WTC11 (cell line): Measurements from ENCODE around the gene RAD9A. TPM values are rescaled to one million over a fixed set of nuclear protein-coding genes. Genes with fewer than 3 reads are reported as not detected.

Experiments used
- ATAC-seq: fragments of 200-7000 bp; cut with Tn5 transposase; 2 replicates; pipeline ENCODE4 v1.10.0; 2021; ENCODE audit warnings: mild to moderate bottlenecking, moderate library complexity
- CTCF ChIA-PET: fragments of 300-600 bp; sonication (Branson Sonifier 250); formaldehyde crosslinking; loops from one replicate; lab custom pipeline; 2021; ENCODE audit warnings: antibody characterized with exemption; lab: Charles Lee
- POLR2A ChIA-PET: fragments of 350-600 bp; sonication (Branson Sonifier 250); formaldehyde crosslinking; loops from one replicate; lab custom pipeline; 2021; ENCODE audit warnings: antibody characterized with exemption; lab: Charles Lee
- DNase-seq: peaks from one replicate; pipeline ENCODE4 v3.0.0; 2021; ENCODE audit warnings: low spot score
- H3K27ac Mint-ChIP-seq: 2 replicates; pipeline ENCODE4 v1.8.0; 2021; ENCODE audit warnings: mixed read lengths
- H3K27me3 Mint-ChIP-seq: 2 replicates; pipeline ENCODE4 v1.8.0; 2021; ENCODE audit warnings: low read depth, mild to moderate bottlenecking, moderate library complexity, mixed read lengths
- H3K36me3 Mint-ChIP-seq: 2 replicates; pipeline ENCODE4 v1.8.0; 2021; ENCODE audit warnings: mixed read lengths
- H3K4me1 Mint-ChIP-seq: 2 replicates; pipeline ENCODE4 v1.8.0; 2022; ENCODE audit warnings: mixed read lengths
- H3K4me3 Mint-ChIP-seq: 2 replicates; pipeline ENCODE4 v1.8.0; 2021; ENCODE audit warnings: mild to moderate bottlenecking, moderate library complexity, mixed read lengths
- H3K9me3 Mint-ChIP-seq: 2 replicates; pipeline ENCODE4 v1.8.0; 2021; ENCODE audit warnings: mixed read lengths
- ATF2 ChIP-seq: sonication (generic); formaldehyde crosslinking; IDR thresholded peaks from 2 replicates; pipeline ENCODE4 v1.8.1; 2022; ENCODE audit warnings: low read depth, missing genetic modification reagents, borderline replicate concordance
- CBFB ChIP-seq: sonication (generic); formaldehyde crosslinking; IDR thresholded peaks from 2 replicates; pipeline ENCODE4 v1.8.1; 2022; ENCODE audit warnings: mild to moderate bottlenecking, low read depth, missing genetic modification reagents
- CTCF ChIP-seq: fragments of 200-600 bp; IDR thresholded peaks from 2 replicates; pipeline ENCODE4 v1.8.0; 2022; ENCODE audit warnings: antibody characterized with exemption
- ETV6 ChIP-seq: sonication (generic); formaldehyde crosslinking; IDR thresholded peaks from 2 replicates; pipeline ENCODE4 v1.8.1; 2022; ENCODE audit warnings: mild to moderate bottlenecking, missing genetic modification reagents
- FOXK1 ChIP-seq: sonication (generic); formaldehyde crosslinking; IDR thresholded peaks from 2 replicates; pipeline ENCODE4 v1.8.0; 2022; ENCODE audit warnings: mild to moderate bottlenecking, moderate library complexity, missing genetic modification reagents
- GABPB1 ChIP-seq: sonication (generic); formaldehyde crosslinking; IDR thresholded peaks from 2 replicates; pipeline ENCODE4 v1.8.1; 2023; ENCODE audit warnings: mild to moderate bottlenecking, missing genetic modification reagents
- JAZF1 ChIP-seq: fragments of 250-450 bp; sonication (Bioruptor Pico); IDR thresholded peaks from 2 replicates; pipeline ENCODE4 v1.9.0; 2021; ENCODE audit warnings: moderate library complexity, mild to moderate bottlenecking, inconsistent platforms
- JUN ChIP-seq: sonication (generic); formaldehyde crosslinking; IDR thresholded peaks from 2 replicates; pipeline ENCODE4 v1.8.0; 2023; ENCODE audit warnings: mild to moderate bottlenecking, missing genetic modification reagents
- KAT7 ChIP-seq: sonication (generic); formaldehyde crosslinking; IDR thresholded peaks from 2 replicates; pipeline ENCODE4 v1.8.1; 2023; ENCODE audit warnings: missing genetic modification reagents, mild to moderate bottlenecking, borderline replicate concordance
- MLX ChIP-seq: sonication (generic); formaldehyde crosslinking; IDR thresholded peaks from 2 replicates; pipeline ENCODE4 v1.8.1; 2023; ENCODE audit warnings: mild to moderate bottlenecking, missing genetic modification reagents, moderate library complexity
- SMAD4 ChIP-seq: sonication (generic); formaldehyde crosslinking; IDR thresholded peaks from 2 replicates; pipeline ENCODE4 v1.8.0; 2022; ENCODE audit warnings: mild to moderate bottlenecking, missing genetic modification reagents
- TEAD1 ChIP-seq: sonication (generic); formaldehyde crosslinking; IDR thresholded peaks from 2 replicates; pipeline ENCODE4 v1.8.0; 2022; ENCODE audit warnings: mild to moderate bottlenecking, missing genetic modification reagents
- TEAD4 ChIP-seq: sonication (generic); formaldehyde crosslinking; IDR thresholded peaks from 2 replicates; pipeline ENCODE4 v1.8.0; 2022; ENCODE audit warnings: mild to moderate bottlenecking, missing genetic modification reagents
- USF2 ChIP-seq: sonication (generic); formaldehyde crosslinking; IDR thresholded peaks from 2 replicates; pipeline ENCODE4 v1.8.1; 2023; ENCODE audit warnings: mild to moderate bottlenecking, missing genetic modification reagents, moderate library complexity
- ZNF121 ChIP-seq: sonication (generic); formaldehyde crosslinking; IDR thresholded peaks from 2 replicates; pipeline ENCODE4 v1.8.0; 2023; ENCODE audit warnings: missing genetic modification reagents
- ZNF232 ChIP-seq: sonication (generic); formaldehyde crosslinking; IDR thresholded peaks from 2 replicates; pipeline ENCODE4 v1.8.0; 2022; ENCODE audit warnings: mild to moderate bottlenecking, missing genetic modification reagents
- ZNF317 ChIP-seq: sonication (generic); formaldehyde crosslinking; IDR thresholded peaks from 2 replicates; pipeline ENCODE4 v1.8.1; 2023; ENCODE audit warnings: low read depth, mild to moderate bottlenecking, moderate library complexity, missing genetic modification reagents, borderline replicate concordance
- ZNF396 ChIP-seq: fragments of 250-450 bp; sonication (Bioruptor Pico); IDR thresholded peaks from 2 replicates; pipeline ENCODE4 v1.8.0; 2021; ENCODE audit warnings: mild to moderate bottlenecking, moderate library complexity, borderline replicate concordance
- ZNF671 ChIP-seq: fragments of 250-450 bp; sonication (Bioruptor Pico); IDR thresholded peaks from 2 replicates; pipeline ENCODE4 v1.8.0; 2021; ENCODE audit warnings: mild to moderate bottlenecking
- total RNA-seq: library from RNA; stranded (reverse); gene quantifications from 3 replicates; pipeline ENCODE4 v1.2.3, GENCODE V29; 2021
- TF ChIP-seq, protein P1 (sequence below): sonication (generic); formaldehyde crosslinking; IDR thresholded peaks from 2 replicates; pipeline ENCODE4 v1.8.1; 2023; ENCODE audit warnings: mild to moderate bottlenecking, missing genetic modification reagents
- TF ChIP-seq, protein P2 (sequence below): sonication (generic); formaldehyde crosslinking; IDR thresholded peaks from 2 replicates; pipeline ENCODE4 v1.8.1; 2023; ENCODE audit warnings: mild to moderate bottlenecking, moderate library complexity, missing genetic modification reagents
- TF ChIP-seq, protein P3 (sequence below): sonication (generic); formaldehyde crosslinking; IDR thresholded peaks from 2 replicates; pipeline ENCODE4 v1.8.0; 2022; ENCODE audit warnings: missing genetic modification reagents
- TF ChIP-seq, protein P4 (sequence below): sonication (generic); formaldehyde crosslinking; IDR thresholded peaks from 2 replicates; pipeline ENCODE4 v1.8.0; 2022; ENCODE audit warnings: mild to moderate bottlenecking, missing genetic modification reagents
- TF ChIP-seq, protein P5 (sequence below): sonication (generic); formaldehyde crosslinking; IDR thresholded peaks from 2 replicates; pipeline ENCODE4 v1.8.1; 2022; ENCODE audit warnings: mild to moderate bottlenecking, moderate library complexity, missing genetic modification reagents

Gene RAD9A
- total RNA-seq, 1 experiment from 2014 or later: 45.5 TPM

DNA sequence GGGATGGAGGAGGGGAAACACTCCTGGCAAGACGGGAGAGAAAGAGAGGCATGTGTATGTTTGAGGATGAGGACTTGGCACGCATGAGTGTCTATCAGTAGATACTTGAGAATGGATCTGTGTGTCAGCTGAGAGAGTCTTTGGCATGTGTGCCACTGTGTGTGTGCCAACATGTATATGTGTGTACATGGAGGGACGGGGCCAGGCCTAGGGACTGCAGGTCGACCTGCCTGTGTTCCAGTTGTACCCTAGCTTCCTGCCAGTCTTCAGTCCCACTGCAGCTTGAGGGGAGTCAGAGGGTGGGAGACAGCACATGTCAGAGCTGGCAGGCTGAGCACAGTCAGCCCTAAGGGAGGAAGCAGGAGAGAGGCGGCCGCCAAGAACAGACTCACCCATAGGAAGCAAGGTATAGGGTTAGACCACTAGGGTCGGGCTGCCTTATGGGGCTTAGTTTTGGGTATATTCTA, 24.0 kb upstream of the RAD9A start (continued):
- no peak for TF ChIP-seq ATF2 (CRISPR knock-in tag)
- no peak for TF ChIP-seq SMAD4 (CRISPR knock-in tag)
- TF ChIP-seq TEAD1 (CRISPR knock-in tag): no peak
- TF ChIP-seq USF2: no peak
- TF ChIP-seq ZNF121 (CRISPR knock-in tag): no peak
- TF ChIP-seq, protein P1, sequence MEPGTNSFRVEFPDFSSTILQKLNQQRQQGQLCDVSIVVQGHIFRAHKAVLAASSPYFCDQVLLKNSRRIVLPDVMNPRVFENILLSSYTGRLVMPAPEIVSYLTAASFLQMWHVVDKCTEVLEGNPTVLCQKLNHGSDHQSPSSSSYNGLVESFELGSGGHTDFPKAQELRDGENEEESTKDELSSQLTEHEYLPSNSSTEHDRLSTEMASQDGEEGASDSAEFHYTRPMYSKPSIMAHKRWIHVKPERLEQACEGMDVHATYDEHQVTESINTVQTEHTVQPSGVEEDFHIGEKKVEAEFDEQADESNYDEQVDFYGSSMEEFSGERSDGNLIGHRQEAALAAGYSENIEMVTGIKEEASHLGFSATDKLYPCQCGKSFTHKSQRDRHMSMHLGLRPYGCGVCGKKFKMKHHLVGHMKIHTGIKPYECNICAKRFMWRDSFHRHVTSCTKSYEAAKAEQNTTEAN: no peak
- no peak for TF ChIP-seq GABPB1 (CRISPR knock-in tag)
- no peak for TF ChIP-seq ZNF232 (CRISPR knock-in tag)

DNA sequence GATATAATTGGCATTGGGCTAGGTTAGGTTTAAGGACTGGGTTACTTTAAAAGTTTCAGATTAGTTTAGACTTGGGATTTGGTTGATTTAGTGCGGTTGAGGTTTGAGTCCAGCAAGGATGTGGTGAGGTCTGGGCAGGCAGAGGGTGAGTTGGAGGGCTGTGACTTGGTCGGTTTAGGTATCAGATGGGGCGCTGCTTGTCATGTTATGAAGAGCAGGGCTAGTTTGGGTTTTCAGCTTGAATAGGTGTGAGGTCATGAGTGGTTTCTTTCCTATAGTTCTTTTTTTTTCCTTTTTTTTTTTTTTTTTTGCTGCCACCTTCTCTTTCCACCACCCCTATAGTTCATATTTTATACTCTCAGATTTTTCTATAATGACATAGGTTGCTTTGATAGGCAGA, 23.2 kb upstream of the RAD9A start:
- ChIA-PET POLR2A (no interaction called here), CTCF (interaction anchor here (0.6 to 25.7 kb wide), 5 partner anchors 9 to 204 kb away, joined by 3 to 842 read pairs (median 22); partner anchors contain the start of gene POLD4)
- no peak for DNase-seq
- ATAC-seq: no peak
- TF ChIP-seq ZNF671 (CRISPR knock-in tag): no peak
- TF ChIP-seq CTCF: no peak
- TF ChIP-seq MLX (CRISPR knock-in tag): no peak
- TF ChIP-seq JUN (CRISPR knock-in tag): no peak
- TF ChIP-seq, protein P2, sequence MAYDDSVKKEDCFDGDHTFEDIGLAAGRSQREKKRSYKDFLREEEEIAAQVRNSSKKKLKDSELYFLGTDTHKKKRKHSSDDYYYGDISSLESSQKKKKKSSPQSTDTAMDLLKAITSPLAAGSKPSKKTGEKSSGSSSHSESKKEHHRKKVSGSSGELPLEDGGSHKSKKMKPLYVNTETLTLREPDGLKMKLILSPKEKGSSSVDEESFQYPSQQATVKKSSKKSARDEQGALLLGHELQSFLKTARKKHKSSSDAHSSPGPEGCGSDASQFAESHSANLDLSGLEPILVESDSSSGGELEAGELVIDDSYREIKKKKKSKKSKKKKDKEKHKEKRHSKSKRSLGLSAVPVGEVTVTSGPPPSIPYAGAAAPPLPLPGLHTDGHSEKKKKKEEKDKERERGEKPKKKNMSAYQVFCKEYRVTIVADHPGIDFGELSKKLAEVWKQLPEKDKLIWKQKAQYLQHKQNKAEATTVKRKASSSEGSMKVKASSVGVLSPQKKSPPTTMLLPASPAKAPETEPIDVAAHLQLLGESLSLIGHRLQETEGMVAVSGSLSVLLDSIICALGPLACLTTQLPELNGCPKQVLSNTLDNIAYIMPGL: no peak
- no peak for TF ChIP-seq ZNF317 (CRISPR knock-in tag)
- TF ChIP-seq TEAD1 (CRISPR knock-in tag): no peak
- no peak for TF ChIP-seq TEAD4 (CRISPR knock-in tag)
- TF ChIP-seq, protein P3, sequence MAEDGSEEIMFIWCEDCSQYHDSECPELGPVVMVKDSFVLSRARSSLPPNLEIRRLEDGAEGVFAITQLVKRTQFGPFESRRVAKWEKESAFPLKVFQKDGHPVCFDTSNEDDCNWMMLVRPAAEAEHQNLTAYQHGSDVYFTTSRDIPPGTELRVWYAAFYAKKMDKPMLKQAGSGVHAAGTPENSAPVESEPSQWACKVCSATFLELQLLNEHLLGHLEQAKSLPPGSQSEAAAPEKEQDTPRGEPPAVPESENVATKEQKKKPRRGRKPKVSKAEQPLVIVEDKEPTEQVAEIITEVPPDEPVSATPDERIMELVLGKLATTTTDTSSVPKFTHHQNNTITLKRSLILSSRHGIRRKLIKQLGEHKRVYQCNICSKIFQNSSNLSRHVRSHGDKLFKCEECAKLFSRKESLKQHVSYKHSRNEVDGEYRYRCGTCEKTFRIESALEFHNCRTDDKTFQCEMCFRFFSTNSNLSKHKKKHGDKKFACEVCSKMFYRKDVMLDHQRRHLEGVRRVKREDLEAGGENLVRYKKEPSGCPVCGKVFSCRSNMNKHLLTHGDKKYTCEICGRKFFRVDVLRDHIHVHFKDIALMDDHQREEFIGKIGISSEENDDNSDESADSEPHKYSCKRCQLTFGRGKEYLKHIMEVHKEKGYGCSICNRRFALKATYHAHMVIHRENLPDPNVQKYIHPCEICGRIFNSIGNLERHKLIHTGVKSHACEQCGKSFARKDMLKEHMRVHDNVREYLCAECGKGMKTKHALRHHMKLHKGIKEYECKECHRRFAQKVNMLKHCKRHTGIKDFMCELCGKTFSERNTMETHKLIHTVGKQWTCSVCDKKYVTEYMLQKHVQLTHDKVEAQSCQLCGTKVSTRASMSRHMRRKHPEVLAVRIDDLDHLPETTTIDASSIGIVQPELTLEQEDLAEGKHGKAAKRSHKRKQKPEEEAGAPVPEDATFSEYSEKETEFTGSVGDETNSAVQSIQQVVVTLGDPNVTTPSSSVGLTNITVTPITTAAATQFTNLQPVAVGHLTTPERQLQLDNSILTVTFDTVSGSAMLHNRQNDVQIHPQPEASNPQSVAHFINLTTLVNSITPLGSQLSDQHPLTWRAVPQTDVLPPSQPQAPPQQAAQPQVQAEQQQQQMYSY (CRISPR knock-in tag): no peak
- TF ChIP-seq ETV6 (CRISPR knock-in tag): no peak
- TF ChIP-seq, protein P4, sequence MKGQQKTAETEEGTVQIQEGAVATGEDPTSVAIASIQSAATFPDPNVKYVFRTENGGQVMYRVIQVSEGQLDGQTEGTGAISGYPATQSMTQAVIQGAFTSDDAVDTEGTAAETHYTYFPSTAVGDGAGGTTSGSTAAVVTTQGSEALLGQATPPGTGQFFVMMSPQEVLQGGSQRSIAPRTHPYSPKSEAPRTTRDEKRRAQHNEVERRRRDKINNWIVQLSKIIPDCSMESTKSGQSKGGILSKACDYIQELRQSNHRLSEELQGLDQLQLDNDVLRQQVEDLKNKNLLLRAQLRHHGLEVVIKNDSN: no peak
- TF ChIP-seq FOXK1 (CRISPR knock-in tag): no peak
- no peak for TF ChIP-seq CBFB
- TF ChIP-seq, protein P5, sequence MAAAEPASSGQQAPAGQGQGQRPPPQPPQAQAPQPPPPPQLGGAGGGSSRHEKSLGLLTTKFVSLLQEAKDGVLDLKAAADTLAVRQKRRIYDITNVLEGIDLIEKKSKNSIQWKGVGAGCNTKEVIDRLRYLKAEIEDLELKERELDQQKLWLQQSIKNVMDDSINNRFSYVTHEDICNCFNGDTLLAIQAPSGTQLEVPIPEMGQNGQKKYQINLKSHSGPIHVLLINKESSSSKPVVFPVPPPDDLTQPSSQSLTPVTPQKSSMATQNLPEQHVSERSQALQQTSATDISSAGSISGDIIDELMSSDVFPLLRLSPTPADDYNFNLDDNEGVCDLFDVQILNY (CRISPR knock-in tag): no peak
- TF ChIP-seq JAZF1 (CRISPR knock-in tag): no peak
- no peak for TF ChIP-seq KAT7 (CRISPR knock-in tag)
- TF ChIP-seq ZNF396: no peak
- peaks cover 68% of the 10 kb centered on the region for H3K27me3 Mint-ChIP-seq
- no peaks in the 10 kb centered on the region for H3K36me3 Mint-ChIP-seq
- no peak overlapping the region for H3K27ac Mint-ChIP-seq
- H3K4me1 Mint-ChIP-seq: peaks cover 33% of the 10 kb centered on the region
- no peak overlapping the region for H3K4me3 Mint-ChIP-seq
- no peaks in the 10 kb centered on the region for H3K9me3 Mint-ChIP-seq
